ENCODE results near the gene SPOCK1.

Gene SPOCK1

GRCh38 chr5:137218896-137219295, 280.2 kb downstream of the SPOCK1 start:
- Histone ChIP-seq H3K27ac (ENCODE audit: low read length) (no peak overlapping the region), H3K9me3 (ENCODE audit: insufficient read depth, low read depth, low read length) (no peaks in the 10 kb centered on the region), H3K9ac (ENCODE audit: low read depth, low read length) (no peak overlapping the region), H3K27me3 (ENCODE audit: insufficient read depth, low read length) (no peaks in the 10 kb centered on the region), H3K4me3 (ENCODE audit: low read length) (no peak overlapping the region), H3K4me1 (ENCODE audit: insufficient read depth, low read length) (no peaks in the 10 kb centered on the region), H3K36me3 (ENCODE audit: insufficient read depth, low read depth, low read length) (no peaks in the 10 kb centered on the region)

GRCh38 chr5:137218471-137218870, 280.7 kb downstream of the SPOCK1 start:
- no peaks in the 10 kb centered on the region for H3K36me3 ChIP-seq (ENCODE audit: insufficient read depth, low read depth, low read length)
- no peaks in the 10 kb centered on the region for H3K4me1 ChIP-seq (ENCODE audit: insufficient read depth, low read length)
- H3K27ac ChIP-seq (ENCODE audit: low read length): no peak overlapping the region
- H3K4me3 ChIP-seq (ENCODE audit: low read length): no peak overlapping the region
- H3K9ac ChIP-seq (ENCODE audit: low read depth, low read length): no peak overlapping the region
- no peaks in the 10 kb centered on the region for H3K27me3 ChIP-seq (ENCODE audit: insufficient read depth, low read length)
- H3K9me3 ChIP-seq (ENCODE audit: insufficient read depth, low read depth, low read length): no peaks in the 10 kb centered on the region

GRCh38 chr5:137217599-137218200, 281.4 kb downstream of the SPOCK1 start:
- H3K36me3 ChIP-seq (ENCODE audit: insufficient read depth, low read depth, low read length): no peaks in the 10 kb centered on the region
- H3K9ac ChIP-seq (ENCODE audit: low read depth, low read length): no peak overlapping the region
- H3K27ac ChIP-seq (ENCODE audit: low read length): no peak overlapping the region
- no peaks in the 10 kb centered on the region for H3K4me1 ChIP-seq (ENCODE audit: insufficient read depth, low read length)
- no peaks in the 10 kb centered on the region for H3K9me3 ChIP-seq (ENCODE audit: insufficient read depth, low read depth, low read length)
- no peaks in the 10 kb centered on the region for H3K27me3 ChIP-seq (ENCODE audit: insufficient read depth, low read length)
- H3K4me3 ChIP-seq (ENCODE audit: low read length): no peak overlapping the region

GRCh38 chr5:137216976-137217598, 282.0 kb downstream of the SPOCK1 start:
- Histone ChIP-seq H3K27ac (ENCODE audit: low read length) (no peak overlapping the region), H3K4me1 (ENCODE audit: insufficient read depth, low read length) (no peaks in the 10 kb centered on the region), H3K27me3 (ENCODE audit: insufficient read depth, low read length) (no peaks in the 10 kb centered on the region), H3K9ac (ENCODE audit: low read depth, low read length) (no peak overlapping the region), H3K4me3 (ENCODE audit: low read length) (no peak overlapping the region), H3K9me3 (ENCODE audit: insufficient read depth, low read depth, low read length) (no peaks in the 10 kb centered on the region), H3K36me3 (ENCODE audit: insufficient read depth, low read depth, low read length) (no peaks in the 10 kb centered on the region)

- Histone ChIP-seq H3K4me3 (ENCODE audit: low read length) (no peak overlapping the region), H3K9me3 (ENCODE audit: insufficient read depth, low read depth, low read length) (no peaks in the 10 kb centered on the region), H3K27ac (ENCODE audit: low read length) (no peak overlapping the region), H3K36me3 (ENCODE audit: insufficient read depth, low read depth, low read length) (no peaks in the 10 kb centered on the region), H3K4me1 (ENCODE audit: insufficient read depth, low read length) (no peaks in the 10 kb centered on the region), H3K27me3 (ENCODE audit: insufficient read depth, low read length) (no peaks in the 10 kb centered on the region), H3K9ac (ENCODE audit: low read depth, low read length) (no peak overlapping the region)
Measured at GRCh38 chr5:137215780-137216179, 283.3 kb downstream of the SPOCK1 start.

- H3K27me3 ChIP-seq (ENCODE audit: insufficient read depth, low read length): no peaks in the 10 kb centered on the region
- H3K27ac ChIP-seq (ENCODE audit: low read length): no peak overlapping the region
- no peak overlapping the region for H3K4me3 ChIP-seq (ENCODE audit: low read length)
- H3K9me3 ChIP-seq (ENCODE audit: insufficient read depth, low read depth, low read length): no peaks in the 10 kb centered on the region
- H3K4me1 ChIP-seq (ENCODE audit: insufficient read depth, low read length): no peaks in the 10 kb centered on the region
- H3K36me3 ChIP-seq (ENCODE audit: insufficient read depth, low read depth, low read length): no peaks in the 10 kb centered on the region
- H3K9ac ChIP-seq (ENCODE audit: low read depth, low read length): no peak overlapping the region
Measured at GRCh38 chr5:137215261-137215660, 283.9 kb downstream of the SPOCK1 start.

- H3K9me3 ChIP-seq (ENCODE audit: insufficient read depth, low read depth, low read length): no peaks in the 10 kb centered on the region
- H3K36me3 ChIP-seq (ENCODE audit: insufficient read depth, low read depth, low read length): no peaks in the 10 kb centered on the region
- no peak overlapping the region for H3K27ac ChIP-seq (ENCODE audit: low read length)
- H3K9ac ChIP-seq (ENCODE audit: low read depth, low read length): no peak overlapping the region
- H3K4me3 ChIP-seq (ENCODE audit: low read length): no peak overlapping the region
- H3K27me3 ChIP-seq (ENCODE audit: insufficient read depth, low read length): no peaks in the 10 kb centered on the region
- H3K4me1 ChIP-seq (ENCODE audit: insufficient read depth, low read length): no peaks in the 10 kb centered on the region
Measured at GRCh38 chr5:137214446-137215189, 284.5 kb downstream of the SPOCK1 start.

- no peaks in the 10 kb centered on the region for H3K9me3 ChIP-seq (ENCODE audit: insufficient read depth, low read depth, low read length)
- no peaks in the 10 kb centered on the region; the same call in 1 of the 2 replicates for H3K4me1 ChIP-seq (ENCODE audit: insufficient read depth, low read length)
- no peak overlapping the region for H3K4me3 ChIP-seq (ENCODE audit: low read length)
- H3K27me3 ChIP-seq (ENCODE audit: insufficient read depth, low read length): no peaks in the 10 kb centered on the region
- no peaks in the 10 kb centered on the region for H3K36me3 ChIP-seq (ENCODE audit: insufficient read depth, low read depth, low read length)
- H3K27ac ChIP-seq (ENCODE audit: low read length): no peak overlapping the region
- H3K9ac ChIP-seq (ENCODE audit: low read depth, low read length): no peak overlapping the region
Measured at GRCh38 chr5:137212471-137212870, 286.7 kb downstream of the SPOCK1 start.

GRCh38 chr5:137209232-137209809, 289.8 kb downstream of the SPOCK1 start:
- H3K27ac ChIP-seq (ENCODE audit: low read length): no peak overlapping the region

GRCh38 chr5:137207023-137207760, 291.9 kb downstream of the SPOCK1 start:
- Histone ChIP-seq H3K4me3 (ENCODE audit: low read length) (no peak overlapping the region), H3K27ac (ENCODE audit: low read length) (no peak overlapping the region), H3K9me3 (ENCODE audit: insufficient read depth, low read depth, low read length) (no peaks in the 10 kb centered on the region), H3K27me3 (ENCODE audit: insufficient read depth, low read length) (peaks cover 9% of the 10 kb centered on the region; the same call in 1 of the 2 replicates), H3K36me3 (ENCODE audit: insufficient read depth, low read depth, low read length) (no peaks in the 10 kb centered on the region), H3K9ac (ENCODE audit: low read depth, low read length) (no peak overlapping the region), H3K4me1 (ENCODE audit: insufficient read depth, low read length) (peaks cover 11% of the 10 kb centered on the region)

More at GRCh38 chr5:137209232-137209809, 289.8 kb downstream of the SPOCK1 start:
- no peaks in the 10 kb centered on the region for H3K27me3 ChIP-seq (ENCODE audit: insufficient read depth, low read length)
- H3K4me3 ChIP-seq (ENCODE audit: low read length): no peak overlapping the region
- no peaks in the 10 kb centered on the region for H3K9me3 ChIP-seq (ENCODE audit: insufficient read depth, low read depth, low read length)
- H3K9ac ChIP-seq (ENCODE audit: low read depth, low read length): no peak overlapping the region
- no peaks in the 10 kb centered on the region for H3K36me3 ChIP-seq (ENCODE audit: insufficient read depth, low read depth, low read length)
- H3K4me1 ChIP-seq (ENCODE audit: insufficient read depth, low read length): peaks cover 4% of the 10 kb centered on the region

- no peak overlapping the region for H3K4me3 ChIP-seq (ENCODE audit: low read length)
Measured at GRCh38 chr5:137206030-137206715, 293.0 kb downstream of the SPOCK1 start.

More at GRCh38 chr5:137206030-137206715, 293.0 kb downstream of the SPOCK1 start:
- Histone ChIP-seq H3K27ac (ENCODE audit: low read length) (no peak overlapping the region), H3K36me3 (ENCODE audit: insufficient read depth, low read depth, low read length) (no peaks in the 10 kb centered on the region), H3K27me3 (ENCODE audit: insufficient read depth, low read length) (peaks cover 10% of the 10 kb centered on the region; the same call in 1 of the 2 replicates), H3K9me3 (ENCODE audit: insufficient read depth, low read depth, low read length) (no peaks in the 10 kb centered on the region), H3K9ac (ENCODE audit: low read depth, low read length) (no peak overlapping the region), H3K4me1 (ENCODE audit: insufficient read depth, low read length) (peaks cover 20% of the 10 kb centered on the region)

Measured in iPS-20b (cell line).